ENCODE results near the gene TDRD7. TPM values are rescaled to one million over a fixed set of nuclear protein-coding genes. Genes with fewer than 3 reads are reported as not detected.

TDRD7 gene
- total RNA-seq, 1 experiment from 2014 or later, result 22.0 TPM

DNA sequence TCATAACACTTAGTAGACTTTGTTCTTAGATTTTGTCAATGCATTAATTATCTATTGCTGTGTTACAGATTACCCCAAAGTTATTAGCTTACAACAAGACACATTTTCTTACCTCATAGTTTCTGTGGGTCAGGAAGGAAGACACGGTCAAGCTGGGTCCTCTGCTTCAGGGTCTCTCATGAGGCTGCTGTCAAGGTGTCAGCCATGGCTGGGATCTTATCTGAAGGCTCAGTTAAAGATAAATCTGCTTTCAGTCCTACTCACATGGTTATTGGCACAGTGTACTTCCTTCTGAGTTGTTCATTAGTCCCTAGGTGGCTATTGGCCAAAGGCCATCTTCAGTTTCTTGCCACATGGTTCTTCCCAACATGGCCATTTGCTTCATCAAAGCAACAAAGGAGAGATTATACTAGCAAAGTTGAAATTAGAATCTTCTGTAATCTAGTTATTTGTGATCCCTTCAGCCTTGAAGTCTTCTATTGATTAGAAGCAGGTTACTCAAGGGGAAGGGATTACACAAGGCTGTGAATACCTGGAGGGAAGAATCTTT is 25.2 kb downstream of the TDRD7 start:
- Mint-ChIP-seq H3K4me3 (ENCODE audit: unreplicated experiment) (no peak overlapping the region), H3K9me3 (ENCODE audit: unreplicated experiment) (no peaks in the 10 kb centered on the region), H3K36me3 (ENCODE audit: insufficient read depth, unreplicated experiment) (peaks cover 4% of the 10 kb centered on the region), H3K27me3 (ENCODE audit: insufficient read depth, unreplicated experiment) (no peaks in the 10 kb centered on the region), H3K27ac (ENCODE audit: unreplicated experiment) (no peak overlapping the region), H3K4me1 (ENCODE audit: low read depth, unreplicated experiment) (peaks cover 14% of the 10 kb centered on the region)
- ChIA-PET POLR2A (interaction anchor here (0.6 kb wide), 1 partner anchor 161 kb away, joined by 3 read pairs; no protein-coding TSS in a partner anchor), CTCF (no interaction called here)
- intact Hi-C loops (cut with micrococcal nuclease; ENCODE audit: unreplicated experiment), result no loop called here
- peaks cover 20% of the 10 kb centered on the region for H3K4me1 ChIP-seq
- TF ChIP-seq, protein P1, sequence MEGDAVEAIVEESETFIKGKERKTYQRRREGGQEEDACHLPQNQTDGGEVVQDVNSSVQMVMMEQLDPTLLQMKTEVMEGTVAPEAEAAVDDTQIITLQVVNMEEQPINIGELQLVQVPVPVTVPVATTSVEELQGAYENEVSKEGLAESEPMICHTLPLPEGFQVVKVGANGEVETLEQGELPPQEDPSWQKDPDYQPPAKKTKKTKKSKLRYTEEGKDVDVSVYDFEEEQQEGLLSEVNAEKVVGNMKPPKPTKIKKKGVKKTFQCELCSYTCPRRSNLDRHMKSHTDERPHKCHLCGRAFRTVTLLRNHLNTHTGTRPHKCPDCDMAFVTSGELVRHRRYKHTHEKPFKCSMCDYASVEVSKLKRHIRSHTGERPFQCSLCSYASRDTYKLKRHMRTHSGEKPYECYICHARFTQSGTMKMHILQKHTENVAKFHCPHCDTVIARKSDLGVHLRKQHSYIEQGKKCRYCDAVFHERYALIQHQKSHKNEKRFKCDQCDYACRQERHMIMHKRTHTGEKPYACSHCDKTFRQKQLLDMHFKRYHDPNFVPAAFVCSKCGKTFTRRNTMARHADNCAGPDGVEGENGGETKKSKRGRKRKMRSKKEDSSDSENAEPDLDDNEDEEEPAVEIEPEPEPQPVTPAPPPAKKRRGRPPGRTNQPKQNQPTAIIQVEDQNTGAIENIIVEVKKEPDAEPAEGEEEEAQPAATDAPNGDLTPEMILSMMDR (IDR thresholded peaks at IDR 0.05; ENCODE audit: insufficient read depth in 1 of 2, low read depth in 1 of 2, low read length in 1 of 2, severe bottlenecking in 1 of 2, unreplicated experiment in 1 of 2), result no peak
- BruUV-seq (replicated peaks), result no TSS peak
- H3K36me3 ChIP-seq (ENCODE audit: control insufficient read depth, insufficient read depth, low read length), result peaks cover 1% of the 10 kb centered on the region; the same call in 1 of the 2 replicates
- H3K27me3 ChIP-seq (replicated peaks; ENCODE audit: control insufficient read depth, insufficient read depth, low read length), result no peaks in the 10 kb centered on the region
- no peaks in the 10 kb centered on the region for H3K9me3 ChIP-seq
- peak; percentile 14 to 45 for DNase-seq
- H3K4me3 ChIP-seq (ENCODE audit: low read depth, low read length), result no peak overlapping the region

DNA sequence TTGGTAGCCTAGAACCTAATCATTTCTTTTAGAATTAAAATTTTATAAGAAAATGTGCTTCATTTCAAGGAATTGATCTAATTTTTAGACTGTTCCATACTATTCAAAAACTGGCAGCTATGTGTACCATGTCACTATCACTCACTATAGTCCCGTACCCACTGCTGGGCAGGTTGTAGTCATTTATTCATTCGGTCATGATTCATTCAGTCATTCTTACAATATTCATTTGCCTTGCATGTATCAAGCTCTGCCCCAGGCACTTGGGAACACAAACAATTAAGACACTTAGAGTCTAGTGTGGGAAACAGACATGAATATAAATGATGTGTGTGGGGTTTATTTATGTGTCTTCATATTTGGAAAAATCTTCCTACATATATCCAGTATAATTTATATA is 26.4 kb downstream of the TDRD7 start:
- intact Hi-C loops (cut with micrococcal nuclease; ENCODE audit: unreplicated experiment), result no loop called here
- Mint-ChIP-seq H3K4me3 (ENCODE audit: unreplicated experiment) (no peak overlapping the region), H3K9me3 (ENCODE audit: unreplicated experiment) (no peaks in the 10 kb centered on the region), H3K36me3 (ENCODE audit: insufficient read depth, unreplicated experiment) (peaks cover 4% of the 10 kb centered on the region), H3K27me3 (ENCODE audit: insufficient read depth, unreplicated experiment) (no peaks in the 10 kb centered on the region), H3K4me1 (ENCODE audit: low read depth, unreplicated experiment) (peaks cover 14% of the 10 kb centered on the region), H3K27ac (ENCODE audit: unreplicated experiment) (no peak overlapping the region)
- Histone ChIP-seq H3K36me3 (ENCODE audit: control insufficient read depth, insufficient read depth, low read length) (peaks cover 1% of the 10 kb centered on the region; the same call in 1 of the 2 replicates), H3K9me3 (no peaks in the 10 kb centered on the region), H3K27me3 (replicated peaks; ENCODE audit: control insufficient read depth, insufficient read depth, low read length) (no peaks in the 10 kb centered on the region), H3K4me3 (ENCODE audit: low read depth, low read length) (no peak overlapping the region), H3K4me1 (peaks cover 20% of the 10 kb centered on the region)
- no TSS peak for BruUV-seq (replicated peaks)
- ChIA-PET POLR2A (no interaction called here), CTCF (no interaction called here)
- DNase-seq, result no peak
- TF ChIP-seq, protein P1 (IDR thresholded peaks at IDR 0.05; ENCODE audit: insufficient read depth in 1 of 2, low read depth in 1 of 2, low read length in 1 of 2, severe bottlenecking in 1 of 2, unreplicated experiment in 1 of 2), result no peak

DNA sequence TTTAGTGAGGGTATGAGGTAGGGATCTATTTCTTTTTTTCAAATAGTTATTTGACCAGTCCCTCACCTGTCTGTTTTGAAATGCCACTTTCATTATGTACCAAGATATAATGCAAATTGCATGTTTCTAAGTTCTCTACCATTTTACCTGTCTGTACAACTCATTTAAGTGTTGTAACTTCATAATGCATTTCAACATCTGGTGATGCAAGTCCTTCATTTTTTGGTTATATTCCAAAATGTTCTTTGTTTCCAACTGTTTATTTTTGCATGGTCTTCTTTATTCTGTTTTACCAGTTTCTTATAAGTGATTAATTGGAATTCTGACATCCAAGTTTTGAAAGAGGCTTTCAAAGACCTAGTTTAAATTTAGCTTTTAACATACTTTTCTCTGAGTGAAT is 26.8 kb downstream of the TDRD7 start:
- Histone ChIP-seq H3K9me3 (no peaks in the 10 kb centered on the region), H3K27me3 (replicated peaks; ENCODE audit: control insufficient read depth, insufficient read depth, low read length) (no peaks in the 10 kb centered on the region), H3K4me3 (ENCODE audit: low read depth, low read length) (no peak overlapping the region), H3K4me1 (peaks cover 20% of the 10 kb centered on the region), H3K36me3 (ENCODE audit: control insufficient read depth, insufficient read depth, low read length) (peaks cover 1% of the 10 kb centered on the region; the same call in 1 of the 2 replicates)
- no peaks in the 10 kb centered on the region for H3K9me3 Mint-ChIP-seq (ENCODE audit: unreplicated experiment)
- ChIA-PET POLR2A (no interaction called here), CTCF (no interaction called here)
- no peak overlapping the region for H3K27ac Mint-ChIP-seq (ENCODE audit: unreplicated experiment)
- peaks cover 14% of the 10 kb centered on the region for H3K4me1 Mint-ChIP-seq (ENCODE audit: low read depth, unreplicated experiment)
- peaks cover 4% of the 10 kb centered on the region for H3K36me3 Mint-ChIP-seq (ENCODE audit: insufficient read depth, unreplicated experiment)
- TF ChIP-seq, protein P1 (IDR thresholded peaks at IDR 0.05; ENCODE audit: insufficient read depth in 1 of 2, low read depth in 1 of 2, low read length in 1 of 2, severe bottlenecking in 1 of 2, unreplicated experiment in 1 of 2), result no peak
- no TSS peak for BruUV-seq (replicated peaks)
- intact Hi-C loops (cut with micrococcal nuclease; ENCODE audit: unreplicated experiment), result no loop called here
- no peak overlapping the region for H3K4me3 Mint-ChIP-seq (ENCODE audit: unreplicated experiment)
- H3K27me3 Mint-ChIP-seq (ENCODE audit: insufficient read depth, unreplicated experiment), result no peaks in the 10 kb centered on the region
- DNase-seq, result no peak
